Measurements from ENCODE around the gene FAM161B. TPM values are rescaled to one million over a fixed set of nuclear protein-coding genes. Genes with fewer than 3 reads are reported as not detected.

FAM161B gene
- total RNA-seq, 1 donor from 2014 or later, result 4.7 TPM

GRCh38 chr14:73889376-73889775 lies 60.5 kb downstream of the FAM161B start:
- TF ChIP-seq CTCF (IDR thresholded peaks at IDR 0.05), result no peak
- no peak for DNase-seq
- no peaks in the 10 kb centered on the region for H3K9me3 ChIP-seq
- peaks cover 36% of the 10 kb centered on the region for H3K4me1 ChIP-seq
- peaks cover 28% of the 10 kb centered on the region for H3K36me3 ChIP-seq
- H3K27me3 ChIP-seq (ENCODE audit: low read depth), result no peaks in the 10 kb centered on the region
- intact Hi-C loops (cut with DNase I), result no loop called here
- H3K4me3 ChIP-seq, result no peak overlapping the region
- ATAC-seq, result no peak
- H3K27ac ChIP-seq, result no peak overlapping the region

DNA sequence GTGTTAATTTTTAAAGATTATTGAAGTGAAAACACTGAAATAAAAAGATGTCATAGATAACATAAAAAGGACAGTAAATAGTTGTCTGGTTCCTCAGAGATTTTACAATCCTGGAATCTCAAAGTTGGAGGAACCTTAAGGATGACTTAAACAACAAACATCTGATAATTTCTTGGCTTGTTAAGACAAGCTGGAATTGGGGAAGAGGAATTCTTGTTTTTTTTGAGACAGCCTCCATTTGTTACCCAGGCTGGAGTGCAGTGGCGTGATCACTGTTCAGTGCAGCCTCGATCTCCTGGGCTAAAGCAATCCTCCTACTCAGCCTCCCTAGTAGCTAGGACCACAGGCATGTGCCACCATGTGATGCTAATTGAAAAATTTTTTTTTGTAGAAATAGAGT lies 60.9 kb downstream of the FAM161B start:
- Histone ChIP-seq H3K4me3 (no peak overlapping the region), H3K4me1 (peaks cover 36% of the 10 kb centered on the region), H3K27me3 (ENCODE audit: low read depth) (no peaks in the 10 kb centered on the region), H3K27ac (no peak overlapping the region), H3K36me3 (peaks cover 24% of the 10 kb centered on the region), H3K9me3 (no peaks in the 10 kb centered on the region)
- DNase-seq (no peak), ATAC-seq (no peak)
- no peak for TF ChIP-seq CTCF (IDR thresholded peaks at IDR 0.05)
- intact Hi-C loops (cut with DNase I), result no loop called here

DNA sequence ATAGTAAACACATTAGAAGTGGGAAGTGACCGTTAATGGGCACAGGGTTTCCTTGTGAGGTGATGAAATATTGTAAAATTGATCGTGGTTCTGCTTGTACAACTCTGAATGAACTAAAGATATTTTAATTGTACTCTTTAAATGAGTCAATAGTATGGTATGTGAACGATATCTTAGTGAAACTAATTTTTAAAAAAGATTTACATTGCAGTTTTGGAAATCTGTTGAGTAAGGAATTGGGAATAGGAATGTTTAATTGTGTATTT lies 61.5 kb downstream of the FAM161B start:
- no peaks in the 10 kb centered on the region for H3K27me3 ChIP-seq (ENCODE audit: low read depth)
- intact Hi-C loops (cut with DNase I), result no loop called here
- peaks cover 18% of the 10 kb centered on the region for H3K36me3 ChIP-seq
- DNase-seq (no peak), ATAC-seq (no peak)
- peaks cover 36% of the 10 kb centered on the region for H3K4me1 ChIP-seq
- TF ChIP-seq CTCF (IDR thresholded peaks at IDR 0.05), result no peak
- H3K4me3 ChIP-seq, result peak overlapping the region; percentile 73
- no peak overlapping the region for H3K27ac ChIP-seq
- no peaks in the 10 kb centered on the region for H3K9me3 ChIP-seq

GRCh38 chr14:73887694-73888459 lies 62.0 kb downstream of the FAM161B start:
- TF ChIP-seq CTCF (IDR thresholded peaks at IDR 0.05), result no peak
- Histone ChIP-seq H3K27ac (peak overlapping the region; percentile 90), H3K27me3 (ENCODE audit: low read depth) (no peaks in the 10 kb centered on the region), H3K4me3 (peak overlapping the region; percentile 73), H3K9me3 (no peaks in the 10 kb centered on the region), H3K36me3 (peaks cover 13% of the 10 kb centered on the region), H3K4me1 (peaks cover 36% of the 10 kb centered on the region)
- intact Hi-C loops (cut with DNase I), result no loop called here
- DNase-seq, result no peak
- no peak for ATAC-seq

DNA sequence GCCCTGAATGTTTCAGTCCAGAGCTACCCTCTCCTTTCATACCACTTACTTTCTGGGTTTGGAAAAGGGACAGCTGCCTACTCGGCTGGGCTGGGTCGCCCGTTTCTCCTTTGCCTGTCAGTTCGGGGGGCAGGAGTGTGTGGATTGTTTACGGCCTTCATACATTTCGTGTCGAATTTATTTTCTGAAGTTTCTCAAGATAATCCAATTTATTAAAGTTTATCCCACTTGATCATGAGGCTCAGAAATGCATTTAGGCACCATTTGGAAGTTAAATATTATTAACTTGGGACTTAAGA lies 62.6 kb downstream of the FAM161B start:
- DNase-seq (no peak), ATAC-seq (no peak)
- intact Hi-C loops (cut with DNase I), result no loop called here
- TF ChIP-seq CTCF (IDR thresholded peaks at IDR 0.05), result no peak
- Histone ChIP-seq H3K4me3 (peak overlapping the region; percentile 73), H3K27me3 (ENCODE audit: low read depth) (no peaks in the 10 kb centered on the region), H3K27ac (peak overlapping the region; percentile 90), H3K36me3 (peaks cover 9% of the 10 kb centered on the region), H3K9me3 (no peaks in the 10 kb centered on the region), H3K4me1 (peaks cover 36% of the 10 kb centered on the region)

Data from lower lobe of right lung (tissue), 2 donors.